GM23338 (cell line): ENCODE results near the gene SRSF9. TPM values are rescaled to one million over a fixed set of nuclear protein-coding genes. Genes with fewer than 3 reads are reported as not detected.
A peak's percentile ranks its signal among the peaks of the same experiment; 100 is the strongest.
"Not testable (repeated sequence)": the region's sequence is repeated elsewhere in the genome, so short reads cannot be mapped to it uniquely, and the experiment has no call there.

Source experiments
- ATAC-seq: fragments of 200-7000 bp; cut with Tn5 transposase; 3 replicates; pipeline ENCODE4 v1.9.1; 2020
- DNase-seq: peaks from one replicate; pipeline ENCODE4 v3.0.0-alpha.2; 2015; ENCODE audit warnings: low spot score
- H2AFZ ChIP-seq: fragments of 200-600 bp; sonication (generic); 2 replicates; pipeline ENCODE4 v1.8.0; 2016; ENCODE audit warnings: antibody characterized with exemption, mild to moderate bottlenecking, moderate library complexity
- H3F3A ChIP-seq: fragments of 200-600 bp; sonication (generic); replicated peaks from 2 replicates; pipeline ENCODE4 v1.8.0; 2017; ENCODE audit warnings: antibody characterized with exemption, mixed run types, low read depth
- H3K27ac ChIP-seq: fragments of 200-600 bp; sonication (generic); 2 replicates; pipeline ENCODE4 v1.6.1; 2016; ENCODE audit warnings: low read depth
- H3K27me3 ChIP-seq: fragments of 200-600 bp; sonication (generic); 2 replicates; pipeline ENCODE4 v1.8.0; 2016; ENCODE audit warnings: mild to moderate bottlenecking, mixed run types, moderate library complexity; ENCODE audit not compliant: insufficient read depth
- H3K36me3 ChIP-seq: fragments of 200-600 bp; sonication (generic); 2 replicates; pipeline ENCODE4 v1.8.0; 2016; ENCODE audit warnings: mild to moderate bottlenecking; ENCODE audit not compliant: insufficient read depth
- H3K4me1 ChIP-seq: fragments of 200-600 bp; sonication (generic); 2 replicates; pipeline ENCODE4 v1.8.0; 2016; ENCODE audit warnings: mild to moderate bottlenecking, moderate library complexity; ENCODE audit not compliant: insufficient read depth
- H3K4me2 ChIP-seq: fragments of 200-600 bp; sonication (generic); 2 replicates; pipeline ENCODE4 v1.7.1; 2017; ENCODE audit warnings: mixed run types
- H3K4me3 ChIP-seq: fragments of 200-600 bp; sonication (generic); 2 replicates; pipeline ENCODE4 v1.6.1; 2016; ENCODE audit warnings: mixed run types
- H3K79me2 ChIP-seq: fragments of 200-600 bp; sonication (generic); replicated peaks from 2 replicates; pipeline ENCODE4 v1.8.0; 2017; ENCODE audit warnings: mild to moderate bottlenecking; ENCODE audit not compliant: insufficient read depth
- H3K9me2 ChIP-seq: fragments of 200-600 bp; sonication (generic); 2 replicates; pipeline ENCODE4 v1.8.0; 2017; ENCODE audit not compliant: insufficient read depth
- H4K20me1 ChIP-seq: fragments of 200-600 bp; sonication (generic); replicated peaks from 2 replicates; pipeline ENCODE4 v1.8.0; 2017; ENCODE audit warnings: mild to moderate bottlenecking; ENCODE audit not compliant: insufficient read depth
- H3K27ac Mint-ChIP-seq: 2 replicates; pipeline ENCODE4 v1.8.0; 2020; ENCODE audit warnings: inconsistent platforms, mild to moderate bottlenecking, moderate library complexity, mixed read lengths
- H3K27me3 Mint-ChIP-seq: 3 replicates; pipeline ENCODE4 v1.8.0; 2022; ENCODE audit warnings: low read depth, mild to moderate bottlenecking, moderate library complexity, mixed read lengths, inconsistent platforms; ENCODE audit not compliant: insufficient read depth, poor library complexity
- H3K36me3 Mint-ChIP-seq: 3 replicates; pipeline ENCODE4 v1.8.0; 2021; ENCODE audit warnings: low read depth, mild to moderate bottlenecking, inconsistent platforms, moderate library complexity, mixed read lengths
- H3K4me1 Mint-ChIP-seq: 3 replicates; pipeline ENCODE4 v1.8.0; 2020; ENCODE audit warnings: mild to moderate bottlenecking, inconsistent platforms, mixed read lengths
- H3K4me3 Mint-ChIP-seq: 3 replicates; pipeline ENCODE4 v1.8.0; 2021; ENCODE audit warnings: moderate library complexity, mild to moderate bottlenecking, inconsistent platforms, mixed read lengths
- H3K9me3 Mint-ChIP-seq: 3 replicates; pipeline ENCODE4 v1.8.0; 2020; ENCODE audit warnings: moderate library complexity, mild to moderate bottlenecking, inconsistent platforms, mixed read lengths
- ETS1 ChIP-seq: IDR thresholded peaks from 2 replicates; pipeline ENCODE4 v1.6.1; 2016; ENCODE audit warnings: antibody characterized with exemption
- EZH2phosphoT487 ChIP-seq: fragments of 200-600 bp; sonication (generic); IDR thresholded peaks from one replicate; pipeline ENCODE4 v1.8.1; 2018; ENCODE audit warnings: antibody characterized with exemption; ENCODE audit not compliant: unreplicated experiment
- NANOG ChIP-seq: IDR thresholded peaks from 2 replicates; pipeline ENCODE4 v1.6.1; 2016; ENCODE audit warnings: antibody characterized with exemption, borderline replicate concordance
- ZNF114 ChIP-seq: fragments of 250-450 bp; sonication (Bioruptor Pico); IDR thresholded peaks from 2 replicates; pipeline ENCODE4 v1.5.0; 2020; ENCODE audit warnings: mild to moderate bottlenecking, moderate library complexity
- polyA plus RNA-seq: library from polyadenylated mRNA; unstranded; fragments of >200 nt; fragmentation: Nextera tagmentation; extraction: Ambion mirVana; gene quantifications from 2 replicates; pipeline ENCODE4 v1.2.1, GENCODE V29; 2016
- total RNA-seq: library from RNA; depleted of rRNA; stranded (reverse); fragments of >200 nt; shearing (Covaris generic); gene quantifications from 2 replicates; pipeline ENCODE4 v1.2.3, GENCODE V29; 2014
- TF ChIP-seq, protein P1 (sequence below): IDR thresholded peaks from one replicate; pipeline ENCODE4 v1.6.1; 2018; ENCODE audit warnings: antibody characterized with exemption; ENCODE audit not compliant: unreplicated experiment

The SRSF9 gene
- total and polyA plus RNA-seq, 2 experiments from 2014 or later, result 250 to 481 TPM

DNA sequence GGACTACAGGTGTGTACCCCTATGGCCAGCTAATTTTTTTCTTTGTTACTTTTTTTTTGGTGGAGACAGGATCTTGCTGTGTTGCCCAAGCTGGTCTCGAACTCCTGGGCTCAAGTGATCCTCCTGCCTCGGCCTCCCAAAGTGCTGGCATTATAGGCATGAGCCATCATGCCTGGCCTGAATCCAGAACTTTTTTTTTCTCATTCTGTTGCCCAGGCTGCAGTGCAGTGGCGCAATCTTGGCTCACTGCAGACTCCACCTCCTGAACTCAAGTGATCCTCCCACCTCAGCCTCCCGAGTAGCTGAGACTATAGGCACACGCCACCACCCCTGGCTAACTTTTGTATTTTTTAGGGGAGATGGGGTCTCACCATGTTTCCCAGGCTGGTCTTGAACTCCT is 17.0 kb downstream of the SRSF9 start:
- Histone ChIP-seq H3K27ac (0 out of 2 replicates have a peak overlapping the region, but pooled peaks have one; percentile 26), H4K20me1 (peaks cover 39% of the 10 kb centered on the region), H3K36me3 (peaks cover 25% of the 10 kb centered on the region), H3K79me2 (peaks cover 37% of the 10 kb centered on the region)
- not testable (repeated sequence) for DNase-seq, ATAC-seq, H3K4me1 Mint-ChIP-seq, H3K27ac Mint-ChIP-seq, H3K4me3 ChIP-seq, H2AFZ ChIP-seq, H3K4me2 ChIP-seq, H3K9me3 Mint-ChIP-seq, H3K27me3 Mint-ChIP-seq, H3F3A ChIP-seq, H3K4me1 ChIP-seq, H3K27me3 ChIP-seq, H3K4me3 Mint-ChIP-seq, H3K9me2 ChIP-seq
- H3K36me3 Mint-ChIP-seq, result peaks cover 64% of the 10 kb centered on the region

GRCh38 chr12:120447992-120448391 is 21.6 kb downstream of the SRSF9 start:
- Histone ChIP-seq H3K4me1 (peaks cover 15% of the 10 kb centered on the region), H3K79me2 (peaks cover 78% of the 10 kb centered on the region), H3K9me2 (no peaks in the 10 kb centered on the region), H3K36me3 (peaks cover 31% of the 10 kb centered on the region), H4K20me1 (peaks cover 27% of the 10 kb centered on the region), H3K27ac (no peak overlapping the region), H2AFZ (no peak overlapping the region), H3K27me3 (no peaks in the 10 kb centered on the region), H3F3A (peaks cover 29% of the 10 kb centered on the region), H3K4me2 (peak overlapping the region; percentile 84), H3K4me3 (no peak overlapping the region)
- peaks cover 12% of the 10 kb centered on the region for H3K4me1 Mint-ChIP-seq
- DNase-seq (no peak), ATAC-seq (no peak)
- H3K36me3 Mint-ChIP-seq, result peaks cover 58% of the 10 kb centered on the region
- peak overlapping the region; percentile 99; the same call in 2 of the 3 replicates for H3K4me3 Mint-ChIP-seq
- TF ChIP-seq, protein P1, sequence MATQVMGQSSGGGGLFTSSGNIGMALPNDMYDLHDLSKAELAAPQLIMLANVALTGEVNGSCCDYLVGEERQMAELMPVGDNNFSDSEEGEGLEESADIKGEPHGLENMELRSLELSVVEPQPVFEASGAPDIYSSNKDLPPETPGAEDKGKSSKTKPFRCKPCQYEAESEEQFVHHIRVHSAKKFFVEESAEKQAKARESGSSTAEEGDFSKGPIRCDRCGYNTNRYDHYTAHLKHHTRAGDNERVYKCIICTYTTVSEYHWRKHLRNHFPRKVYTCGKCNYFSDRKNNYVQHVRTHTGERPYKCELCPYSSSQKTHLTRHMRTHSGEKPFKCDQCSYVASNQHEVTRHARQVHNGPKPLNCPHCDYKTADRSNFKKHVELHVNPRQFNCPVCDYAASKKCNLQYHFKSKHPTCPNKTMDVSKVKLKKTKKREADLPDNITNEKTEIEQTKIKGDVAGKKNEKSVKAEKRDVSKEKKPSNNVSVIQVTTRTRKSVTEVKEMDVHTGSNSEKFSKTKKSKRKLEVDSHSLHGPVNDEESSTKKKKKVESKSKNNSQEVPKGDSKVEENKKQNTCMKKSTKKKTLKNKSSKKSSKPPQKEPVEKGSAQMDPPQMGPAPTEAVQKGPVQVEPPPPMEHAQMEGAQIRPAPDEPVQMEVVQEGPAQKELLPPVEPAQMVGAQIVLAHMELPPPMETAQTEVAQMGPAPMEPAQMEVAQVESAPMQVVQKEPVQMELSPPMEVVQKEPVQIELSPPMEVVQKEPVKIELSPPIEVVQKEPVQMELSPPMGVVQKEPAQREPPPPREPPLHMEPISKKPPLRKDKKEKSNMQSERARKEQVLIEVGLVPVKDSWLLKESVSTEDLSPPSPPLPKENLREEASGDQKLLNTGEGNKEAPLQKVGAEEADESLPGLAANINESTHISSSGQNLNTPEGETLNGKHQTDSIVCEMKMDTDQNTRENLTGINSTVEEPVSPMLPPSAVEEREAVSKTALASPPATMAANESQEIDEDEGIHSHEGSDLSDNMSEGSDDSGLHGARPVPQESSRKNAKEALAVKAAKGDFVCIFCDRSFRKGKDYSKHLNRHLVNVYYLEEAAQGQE, result no peak
- TF ChIP-seq EZH2phosphoT487 (no peak), ETS1 (no peak), ZNF114 (CRISPR knock-in tag) (no peak), NANOG (no peak)
- no peak overlapping the region for H3K27ac Mint-ChIP-seq
- H3K9me3 Mint-ChIP-seq, result no peaks in the 10 kb centered on the region
- peaks cover 14% of the 10 kb centered on the region for H3K27me3 Mint-ChIP-seq

DNA sequence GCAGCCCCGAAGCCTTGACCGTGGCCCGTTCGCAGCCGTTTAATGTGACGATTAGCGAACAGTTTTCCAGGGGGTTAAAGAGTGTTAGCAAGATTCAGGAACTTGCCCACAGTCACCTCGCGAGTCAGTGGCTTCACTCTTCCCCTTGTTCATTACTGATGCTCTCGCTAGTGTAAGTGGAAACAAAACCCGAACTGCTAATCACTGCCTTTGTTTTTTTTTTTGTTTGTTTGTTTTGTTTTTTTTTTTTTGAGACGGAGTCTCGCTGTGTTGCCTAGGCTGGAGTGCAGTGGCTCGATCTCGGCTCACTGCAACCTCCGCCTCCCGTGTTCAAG is 22.7 kb downstream of the SRSF9 start:
- Histone ChIP-seq H3K36me3 (peaks cover 31% of the 10 kb centered on the region), H3K79me2 (peaks cover 87% of the 10 kb centered on the region), H3K4me3 (peak overlapping the region; percentile 97), H3F3A (peaks cover 33% of the 10 kb centered on the region), H3K4me1 (peaks cover 15% of the 10 kb centered on the region), H2AFZ (peak overlapping the region; percentile 96), H4K20me1 (peaks cover 26% of the 10 kb centered on the region), H3K4me2 (peak overlapping the region; percentile 84), H3K27ac (peak overlapping the region; percentile 97; the same call in 1 of the 2 replicates)
- H3K9me3 Mint-ChIP-seq, DNase-seq, H3K9me2 ChIP-seq, H3K27me3 ChIP-seq, ATAC-seq: not testable (repeated sequence)
- Mint-ChIP-seq H3K36me3 (peaks cover 61% of the 10 kb centered on the region), H3K27ac (peak overlapping the region; percentile 98), H3K4me1 (peaks cover 12% of the 10 kb centered on the region), H3K27me3 (peaks cover 14% of the 10 kb centered on the region), H3K4me3 (peak overlapping the region; percentile 99)
